ENCODE data around the gene TIMP3.

The TIMP3 gene

DNA sequence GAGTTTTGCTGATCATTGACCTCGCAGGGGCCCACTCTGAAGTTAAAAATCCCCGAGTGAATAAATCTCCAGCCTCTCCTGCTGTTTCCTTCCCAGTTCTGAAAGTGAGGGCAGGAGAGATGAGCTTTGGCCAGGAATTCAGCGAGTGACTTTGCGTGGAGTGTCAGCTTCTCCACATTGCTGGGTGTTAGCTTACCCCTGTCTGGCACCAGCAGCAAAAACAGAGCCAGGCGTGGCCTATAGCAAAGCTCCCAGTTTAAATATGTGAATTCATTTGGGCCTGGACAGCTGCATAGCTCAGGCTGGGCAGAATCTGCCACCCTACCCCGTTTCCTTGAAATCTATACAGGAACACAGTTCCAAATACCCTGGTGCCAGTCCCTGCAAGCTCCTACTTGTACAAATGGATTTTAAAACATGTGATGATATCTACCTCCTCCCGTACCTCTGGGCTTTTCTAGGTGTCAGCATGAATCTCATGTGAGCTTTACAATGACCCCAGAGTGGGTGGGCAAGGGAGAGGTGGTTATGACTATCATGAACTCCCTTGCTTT is 25.6 kb downstream of the TIMP3 start:
- DNase-seq (ENCODE audit: low read depth in 2 of 3, low spot score in 2 of 3) = no peak

GRCh38 chr22:32828150-32828549 is 26.6 kb downstream of the TIMP3 start:
- no peak for DNase-seq (ENCODE audit: low read depth in 2 of 3, low spot score in 2 of 3)

- DNase-seq (ENCODE audit: low read depth in 2 of 3, low spot score in 2 of 3) = no peak
Measured at GRCh38 chr22:32828561-32828960, 27.1 kb downstream of the TIMP3 start.

- no peak for DNase-seq (ENCODE audit: low read depth in 2 of 3, low spot score in 2 of 3)
Measured at GRCh38 chr22:32829451-32829851, 27.9 kb downstream of the TIMP3 start.

DNA sequence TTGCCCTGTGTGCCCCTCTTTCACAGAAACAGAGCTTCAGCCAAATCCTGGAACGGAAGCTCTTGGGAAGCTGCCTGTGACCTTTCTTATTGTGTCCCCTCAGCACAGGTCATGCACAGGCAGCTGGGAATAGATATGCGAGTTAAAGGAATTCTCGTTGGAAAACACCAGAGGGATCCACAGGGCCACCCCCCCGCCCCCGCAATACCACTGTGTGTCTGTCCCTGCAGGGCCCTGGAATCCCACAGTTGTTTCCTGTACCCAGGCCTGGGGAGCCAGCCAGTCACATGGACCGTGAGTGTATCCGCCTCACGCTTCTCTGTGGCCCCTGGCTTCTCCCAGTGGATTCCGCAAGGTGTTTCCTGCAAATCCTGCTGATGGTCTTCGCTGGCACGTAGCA is 29.0 kb downstream of the TIMP3 start:
- no peak for DNase-seq (ENCODE audit: low read depth in 2 of 3, low spot score in 2 of 3)

- no peak for DNase-seq (ENCODE audit: low read depth in 2 of 3, low spot score in 2 of 3)
Measured at GRCh38 chr22:32830957-32831356, 29.5 kb downstream of the TIMP3 start.

- no peak for DNase-seq (ENCODE audit: low read depth in 2 of 3, low spot score in 2 of 3)
Measured at GRCh38 chr22:32831584-32831983, 30.1 kb downstream of the TIMP3 start.

GRCh38 chr22:32832174-32832573 is 30.7 kb downstream of the TIMP3 start:
- DNase-seq (ENCODE audit: low read depth in 2 of 3, low spot score in 2 of 3) = no peak

- no peak for DNase-seq (ENCODE audit: low read depth in 2 of 3, low spot score in 2 of 3)
Measured at GRCh38 chr22:32836280-32837123, 35.0 kb downstream of the TIMP3 start.

- no peak for DNase-seq (ENCODE audit: low read depth in 2 of 3, low spot score in 2 of 3)
Measured at GRCh38 chr22:32837142-32837541, 35.6 kb downstream of the TIMP3 start.

- no peak for DNase-seq (ENCODE audit: low read depth in 2 of 3, low spot score in 2 of 3)
Measured at GRCh38 chr22:32837803-32838202, 36.3 kb downstream of the TIMP3 start.

- DNase-seq (ENCODE audit: low read depth in 2 of 3, low spot score in 2 of 3) = no peak
Measured at GRCh38 chr22:32839831-32840584, 38.5 kb downstream of the TIMP3 start.

GRCh38 chr22:32841175-32841574 is 39.7 kb downstream of the TIMP3 start:
- no peak for DNase-seq (ENCODE audit: low read depth in 2 of 3, low spot score in 2 of 3)

- DNase-seq (ENCODE audit: low read depth in 2 of 3, low spot score in 2 of 3) = no peak
Measured at GRCh38 chr22:32842486-32842885, 41.0 kb downstream of the TIMP3 start.

DNA sequence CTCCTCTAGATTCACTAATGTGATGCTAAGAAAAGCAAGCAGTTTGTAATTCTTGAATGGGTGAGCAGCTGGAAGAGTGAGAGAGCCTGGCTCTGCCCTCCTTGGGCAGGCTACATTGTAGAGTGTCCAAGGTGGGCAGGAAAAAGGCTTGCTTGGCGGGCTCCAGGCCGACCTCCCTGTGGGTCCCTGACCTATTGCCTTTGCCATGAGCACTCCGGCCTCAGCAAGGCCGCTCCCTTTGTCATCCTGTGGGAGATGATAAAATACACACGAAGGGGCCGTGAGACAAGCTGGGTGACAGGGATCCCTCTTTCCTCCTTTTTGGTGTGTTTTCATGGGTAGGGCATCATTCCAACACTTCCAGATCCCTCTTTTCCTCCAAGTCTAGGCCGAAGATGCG is 41.8 kb downstream of the TIMP3 start:
- DNase-seq (ENCODE audit: low read depth in 2 of 3, low spot score in 2 of 3) = no peak

- DNase-seq (ENCODE audit: low read depth in 2 of 3, low spot score in 2 of 3) = no peak
Measured at GRCh38 chr22:32844251-32844650, 42.7 kb downstream of the TIMP3 start.

DNA sequence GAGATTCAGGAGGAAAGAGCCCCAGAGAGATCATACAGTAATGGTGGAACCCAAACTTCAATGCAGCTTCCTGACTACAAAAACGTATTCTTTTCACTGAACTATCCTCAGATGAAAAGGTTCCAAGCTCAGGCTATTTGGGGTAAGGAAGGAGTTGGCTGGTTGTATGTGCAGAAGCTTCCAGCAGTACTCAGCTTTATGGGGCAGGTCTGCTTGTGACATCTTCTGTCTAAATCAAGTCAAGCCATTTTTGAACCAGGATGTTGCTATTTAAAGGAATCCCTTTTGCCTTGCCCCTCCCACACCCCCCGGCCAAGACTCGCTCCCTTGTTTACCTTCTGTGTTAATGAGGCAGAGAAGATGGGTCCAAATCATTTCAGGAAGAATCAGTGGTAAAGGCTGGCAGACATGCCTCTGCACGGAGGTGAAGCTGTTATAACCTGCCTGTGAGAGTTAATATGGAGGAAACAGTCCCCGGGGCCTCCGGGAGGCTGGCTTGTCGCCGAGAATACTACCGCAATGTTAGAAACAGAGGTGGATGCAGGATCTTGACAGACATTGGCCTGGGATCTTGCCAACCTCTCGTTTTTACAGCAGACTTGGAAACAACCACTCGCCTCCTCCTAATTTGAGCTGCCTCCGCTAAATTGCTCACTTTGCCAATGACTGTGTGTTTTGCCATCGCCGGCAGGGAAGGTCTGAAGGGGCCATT is 45.4 kb downstream of the TIMP3 start:
- DNase-seq (ENCODE audit: low read depth in 2 of 3, low spot score in 2 of 3) = no peak

DNA sequence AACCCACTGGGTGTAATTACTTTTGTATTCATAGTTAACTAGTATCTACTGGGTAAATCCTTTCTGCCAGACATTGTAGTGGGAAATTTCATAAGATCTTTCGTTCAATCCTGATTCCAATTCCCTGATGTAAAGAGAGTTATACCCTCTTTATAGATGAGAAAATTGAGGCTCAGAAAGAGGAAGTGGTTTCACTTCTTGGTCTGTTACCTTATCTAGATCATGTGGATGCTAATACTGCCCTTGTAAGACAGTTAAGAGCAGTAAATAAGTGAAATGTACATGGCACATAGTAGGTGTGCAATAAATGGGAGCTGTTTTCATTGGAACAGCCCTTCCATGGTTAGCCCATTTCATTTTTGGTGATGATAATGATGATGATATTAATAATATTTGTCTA is 46.7 kb downstream of the TIMP3 start:
- no peak for DNase-seq (ENCODE audit: low read depth in 2 of 3, low spot score in 2 of 3)

DNA sequence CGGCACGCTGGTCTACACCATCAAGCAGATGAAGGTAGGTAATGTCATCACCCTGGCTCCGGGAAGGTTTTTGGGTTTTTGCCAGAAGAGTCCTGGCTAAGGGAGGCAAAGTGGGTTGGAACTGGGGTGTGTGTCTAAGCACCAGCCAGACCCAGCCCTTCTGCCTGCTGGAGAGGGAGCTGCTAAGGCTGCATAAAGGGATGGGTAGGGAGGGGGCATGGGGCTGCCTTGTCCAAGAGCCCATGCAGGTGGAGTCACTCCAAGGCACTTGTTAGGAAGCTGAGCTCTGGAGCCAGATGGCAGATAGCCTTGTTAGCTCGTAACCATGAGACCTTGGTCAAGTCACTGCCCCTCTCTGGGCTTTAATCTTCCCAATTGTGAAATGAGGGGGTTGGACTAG is 48.0 kb downstream of the TIMP3 start:
- no peak for DNase-seq (ENCODE audit: low read depth in 2 of 3, low spot score in 2 of 3)

- DNase-seq (ENCODE audit: low read depth in 2 of 3, low spot score in 2 of 3) = no peak
Measured at GRCh38 chr22:32850157-32850556, 48.7 kb downstream of the TIMP3 start.
